ENCODE data around the gene FOXP2. TPM values are rescaled to one million over a fixed set of nuclear protein-coding genes. Genes with fewer than 3 reads are reported as not detected.

The FOXP2 gene
- total RNA-seq, 2 experiments from 2014 or later, result not detected

GRCh38 chr7:114627231-114627630 lies 212.6 kb downstream of the FOXP2 start:
- no peak for DNase-seq (ENCODE audit: low spot score)
- H3K4me2 ChIP-seq (ENCODE audit: low read length), result no peak overlapping the region
- H4K20me1 ChIP-seq (ENCODE audit: insufficient read depth, low read length), result no peaks in the 10 kb centered on the region
- no peak overlapping the region for H3K4me3 ChIP-seq (ENCODE audit: low read depth, low read length, poor library complexity, severe bottlenecking)
- no peaks in the 10 kb centered on the region for H3K36me3 ChIP-seq (ENCODE audit: insufficient read depth, low read length)
- no peaks in the 10 kb centered on the region for H3K9me3 ChIP-seq (ENCODE audit: low read length)
- no peak overlapping the region for H2AFZ ChIP-seq (ENCODE audit: low read length)
- no peaks in the 10 kb centered on the region for H3K79me2 ChIP-seq (ENCODE audit: insufficient read depth, low read depth, low read length)
- H3K9me2 ChIP-seq (ENCODE audit: insufficient read depth, low read length), result no peaks in the 10 kb centered on the region
- H3K4me1 ChIP-seq (ENCODE audit: insufficient read depth, low read length, poor library complexity, severe bottlenecking), result no peaks in the 10 kb centered on the region
- BruUV-seq (replicated peaks), result no TSS peak
- TF ChIP-seq CTCF (conservative IDR thresholded peaks at IDR 0.05; ENCODE audit: low read length) (no peak), EZH2phosphoT487 (IDR thresholded peaks at IDR 0.05; ENCODE audit: borderline replicate concordance, low read depth, low read length) (no peak)
- intact Hi-C loops (cut with micrococcal nuclease; ENCODE audit: unreplicated experiment), result no loop called here
- H3K27ac ChIP-seq (ENCODE audit: low read depth, low read length, poor library complexity, severe bottlenecking), result no peak overlapping the region
- POLR2A ChIA-PET, result interaction anchor here (1.7 kb wide), 1 partner anchor 10 kb away, joined by 6 read pairs; no protein-coding TSS in a partner anchor
- CTCF ChIA-PET (ENCODE audit: unreplicated experiment), result no interaction called here

GRCh38 chr7:114628362-114628761 lies 213.7 kb downstream of the FOXP2 start:
- no TSS peak for BruUV-seq (replicated peaks)
- no peak overlapping the region for H2AFZ ChIP-seq (ENCODE audit: low read length)
- no peaks in the 10 kb centered on the region for H4K20me1 ChIP-seq (ENCODE audit: insufficient read depth, low read length)
- no peak overlapping the region for H3K4me3 ChIP-seq (ENCODE audit: low read depth, low read length, poor library complexity, severe bottlenecking)
- no peaks in the 10 kb centered on the region for H3K9me2 ChIP-seq (ENCODE audit: insufficient read depth, low read length)
- H3K9me3 ChIP-seq (ENCODE audit: low read length), result no peaks in the 10 kb centered on the region
- DNase-seq (ENCODE audit: low spot score), result no peak
- ChIA-PET CTCF (ENCODE audit: unreplicated experiment) (no interaction called here), POLR2A (interaction anchor here (1.1 to 1.7 kb wide), 2 partner anchors 9 to 20 kb away, joined by 4 to 6 read pairs; no protein-coding TSS in a partner anchor)
- H3K36me3 ChIP-seq (ENCODE audit: insufficient read depth, low read length), result no peaks in the 10 kb centered on the region
- H3K4me2 ChIP-seq (ENCODE audit: low read length), result no peak overlapping the region
- H3K27ac ChIP-seq (ENCODE audit: low read depth, low read length, poor library complexity, severe bottlenecking), result no peak overlapping the region
- no peaks in the 10 kb centered on the region for H3K79me2 ChIP-seq (ENCODE audit: insufficient read depth, low read depth, low read length)
- TF ChIP-seq EZH2phosphoT487 (IDR thresholded peaks at IDR 0.05; ENCODE audit: borderline replicate concordance, low read depth, low read length), result no peak
- no peak for TF ChIP-seq CTCF (conservative IDR thresholded peaks at IDR 0.05; ENCODE audit: low read length)
- intact Hi-C loops (cut with micrococcal nuclease; ENCODE audit: unreplicated experiment), result no loop called here
- no peaks in the 10 kb centered on the region for H3K4me1 ChIP-seq (ENCODE audit: insufficient read depth, low read length, poor library complexity, severe bottlenecking)

- Histone ChIP-seq H3K4me3 (ENCODE audit: low read depth, low read length, poor library complexity, severe bottlenecking) (no peak overlapping the region), H3K36me3 (ENCODE audit: insufficient read depth, low read length) (no peaks in the 10 kb centered on the region), H3K27ac (ENCODE audit: low read depth, low read length, poor library complexity, severe bottlenecking) (no peak overlapping the region), H3K4me1 (ENCODE audit: insufficient read depth, low read length, poor library complexity, severe bottlenecking) (no peaks in the 10 kb centered on the region), H3K9me2 (ENCODE audit: insufficient read depth, low read length) (no peaks in the 10 kb centered on the region), H3K79me2 (ENCODE audit: insufficient read depth, low read depth, low read length) (no peaks in the 10 kb centered on the region), H3K4me2 (ENCODE audit: low read length) (no peak overlapping the region), H3K9me3 (ENCODE audit: low read length) (no peaks in the 10 kb centered on the region), H4K20me1 (ENCODE audit: insufficient read depth, low read length) (no peaks in the 10 kb centered on the region), H2AFZ (ENCODE audit: low read length) (no peak overlapping the region)
- intact Hi-C loops (cut with micrococcal nuclease; ENCODE audit: unreplicated experiment), result no loop called here
- BruUV-seq (replicated peaks), result no TSS peak
- ChIA-PET CTCF (ENCODE audit: unreplicated experiment) (no interaction called here), POLR2A (interaction anchor here (1.0 kb wide), 2 partner anchors 19 to 71 kb away, joined by 3 read pairs; no protein-coding TSS in a partner anchor)
- no peak for DNase-seq (ENCODE audit: low spot score)
- no peak for TF ChIP-seq CTCF (conservative IDR thresholded peaks at IDR 0.05; ENCODE audit: low read length)
These were observed 215.1 kb downstream of the FOXP2 start for GRCh38 chr7:114629762-114630161.

Measured in OCI-LY7 (cell line).